ENCODE measurements around the gene HDAC4.
"Not testable (repeated sequence)": the region's sequence is repeated elsewhere in the genome, so short reads cannot be mapped to it uniquely, and the experiment has no call there.

HDAC4 gene

DNA sequence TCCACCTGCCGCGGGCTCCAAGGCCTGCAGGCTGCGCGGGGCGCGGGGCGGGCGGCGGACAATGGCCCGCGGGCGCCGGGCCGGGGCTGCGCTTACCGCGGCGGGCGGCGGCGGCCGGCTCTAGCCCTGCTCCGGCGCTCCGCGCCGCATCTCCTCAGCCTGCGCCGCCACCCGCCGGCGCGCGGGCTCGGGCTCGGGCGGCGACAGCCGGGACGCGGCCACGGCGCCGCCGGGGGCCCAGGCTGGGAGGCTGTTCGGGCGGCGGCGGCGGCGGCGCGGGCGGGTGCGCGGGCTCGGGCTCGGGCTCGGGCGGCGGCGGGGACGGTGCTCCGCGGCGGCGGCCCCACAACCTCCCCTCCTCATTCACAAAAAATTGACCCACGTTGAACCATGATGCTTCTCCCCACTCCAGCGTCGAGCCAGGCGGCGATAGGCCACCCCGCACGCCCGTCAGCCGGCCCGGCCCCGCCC, at the start of gene HDAC4:
Gene HDAC4 (minus strand): TSS at position 425 of the 471 bp plus-strand sequence. CDS start 48,321 bp downstream, outside the sequence.
- no peak for DNase-seq

- not testable (repeated sequence) for DNase-seq
Observed at GRCh38 chr2:239449468-239449867, 48.6 kb upstream of the HDAC4 start.

- DNase-seq: no peak
Observed at GRCh38 chr2:239445771-239446524, 45.1 kb upstream of the HDAC4 start.

- DNase-seq: no peak
Observed at GRCh38 chr2:239444626-239445577, 44.1 kb upstream of the HDAC4 start.

- no peak for DNase-seq
Observed at GRCh38 chr2:239443666-239444567, 43.1 kb upstream of the HDAC4 start.

DNA sequence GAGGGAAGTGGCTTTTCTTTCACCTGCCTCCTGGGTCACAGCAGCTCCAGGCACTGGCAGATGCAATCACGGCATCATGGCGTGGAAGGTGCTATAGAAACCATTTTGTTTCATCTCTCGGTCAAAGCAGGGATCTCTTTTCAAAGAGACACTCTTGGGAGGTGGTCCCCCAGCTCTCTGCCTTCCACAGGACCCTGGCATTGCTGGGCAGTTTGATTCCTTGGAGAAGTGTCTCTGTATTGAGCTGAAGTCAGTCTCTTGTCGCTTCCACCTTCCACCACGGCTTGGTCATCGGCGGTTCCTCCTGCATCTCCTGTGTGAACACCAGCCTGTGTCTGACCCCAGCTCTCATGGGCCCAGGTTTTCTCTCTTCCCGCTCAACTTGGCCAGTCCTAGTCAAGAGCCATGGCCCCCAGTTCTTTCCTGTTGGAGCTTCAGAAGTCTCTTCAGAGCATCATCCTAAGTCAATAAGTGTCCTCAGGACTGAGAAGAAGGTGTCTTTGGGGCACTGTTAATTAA, 42.3 kb upstream of the HDAC4 start:
- no peak for DNase-seq

- no peak for DNase-seq
Observed at GRCh38 chr2:239442192-239442591, 41.4 kb upstream of the HDAC4 start.

DNA sequence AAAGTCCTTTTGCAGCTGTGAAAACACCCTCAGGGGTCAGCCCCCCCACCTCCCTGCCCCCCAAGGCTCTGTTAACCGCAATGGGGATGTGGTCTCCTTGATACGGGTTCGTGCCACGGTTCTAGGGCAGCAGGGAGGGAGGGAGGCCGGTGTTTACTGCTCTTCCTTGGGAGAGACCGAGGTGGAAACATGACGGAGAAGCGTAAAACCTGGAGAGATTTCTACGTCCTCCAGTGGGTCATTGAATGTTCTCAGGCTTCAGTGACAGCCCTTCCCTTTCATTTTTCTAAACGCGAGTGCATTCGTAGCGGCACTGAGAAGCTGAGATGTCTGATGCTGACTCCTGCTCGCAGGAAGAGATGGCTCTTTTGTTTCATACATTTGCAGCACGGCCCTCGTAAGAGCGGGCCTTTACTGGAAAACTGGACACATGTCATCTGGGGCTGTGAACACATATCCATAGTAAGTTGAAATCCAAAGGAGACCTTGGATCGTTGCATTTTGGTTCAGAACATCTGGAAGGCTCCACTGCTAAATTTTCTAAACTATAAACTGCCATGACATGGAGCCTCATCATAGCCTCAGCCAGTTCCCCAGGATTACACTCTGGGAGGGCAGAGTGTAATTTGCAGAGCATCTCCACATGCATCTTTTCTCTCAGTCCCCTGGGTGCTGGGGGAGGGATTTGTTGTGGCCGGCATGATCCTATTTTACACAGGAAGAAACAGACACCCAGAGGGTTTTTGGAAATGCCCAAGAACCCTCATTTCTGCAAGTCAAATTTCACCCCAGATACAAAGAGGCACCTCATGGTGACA, 40.6 kb upstream of the HDAC4 start:
- no peak for DNase-seq

- DNase-seq: no peak
Observed at GRCh38 chr2:239440511-239440959, 39.7 kb upstream of the HDAC4 start.

- DNase-seq: no peak
Observed at GRCh38 chr2:239439754-239440315, 39.0 kb upstream of the HDAC4 start.

DNA sequence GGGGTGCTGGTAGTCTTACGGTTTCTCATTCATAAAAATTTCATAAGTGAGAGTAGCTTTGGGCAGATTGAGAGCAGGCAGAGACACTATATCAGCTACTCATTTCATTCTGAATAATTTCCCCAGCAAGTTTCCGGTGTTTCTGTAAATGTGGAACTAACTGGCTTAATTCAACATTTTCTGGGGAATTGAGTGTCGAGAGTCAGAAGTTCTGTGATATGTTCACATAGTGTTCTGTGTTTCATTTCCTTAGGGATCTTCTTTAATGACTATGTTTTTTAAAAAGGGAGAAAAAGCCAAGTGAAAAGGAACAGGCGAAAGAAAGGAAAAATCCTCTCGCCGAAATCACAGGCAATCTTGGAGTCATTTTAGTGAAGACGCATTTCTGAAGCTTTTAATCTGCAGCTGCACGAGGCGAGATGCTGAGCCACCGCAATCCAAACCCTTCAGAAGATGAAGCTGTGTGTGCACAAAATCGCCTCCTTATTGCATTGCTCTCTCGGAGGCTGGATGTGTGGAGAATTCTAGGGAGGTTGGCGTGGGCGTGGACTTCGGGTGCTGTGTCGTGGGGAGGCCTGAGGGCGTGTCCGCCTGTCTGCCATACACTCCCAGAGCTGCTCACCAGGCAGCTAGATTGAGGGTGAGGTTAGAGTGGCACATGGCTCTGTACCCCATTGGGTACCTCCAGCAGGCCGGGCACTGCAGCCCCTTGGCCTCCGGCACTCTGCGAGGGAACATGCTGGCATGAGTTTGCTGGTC, 38.4 kb upstream of the HDAC4 start:
- DNase-seq: no peak

- no peak for DNase-seq
Observed at GRCh38 chr2:239438368-239438767, 37.5 kb upstream of the HDAC4 start.

DNA sequence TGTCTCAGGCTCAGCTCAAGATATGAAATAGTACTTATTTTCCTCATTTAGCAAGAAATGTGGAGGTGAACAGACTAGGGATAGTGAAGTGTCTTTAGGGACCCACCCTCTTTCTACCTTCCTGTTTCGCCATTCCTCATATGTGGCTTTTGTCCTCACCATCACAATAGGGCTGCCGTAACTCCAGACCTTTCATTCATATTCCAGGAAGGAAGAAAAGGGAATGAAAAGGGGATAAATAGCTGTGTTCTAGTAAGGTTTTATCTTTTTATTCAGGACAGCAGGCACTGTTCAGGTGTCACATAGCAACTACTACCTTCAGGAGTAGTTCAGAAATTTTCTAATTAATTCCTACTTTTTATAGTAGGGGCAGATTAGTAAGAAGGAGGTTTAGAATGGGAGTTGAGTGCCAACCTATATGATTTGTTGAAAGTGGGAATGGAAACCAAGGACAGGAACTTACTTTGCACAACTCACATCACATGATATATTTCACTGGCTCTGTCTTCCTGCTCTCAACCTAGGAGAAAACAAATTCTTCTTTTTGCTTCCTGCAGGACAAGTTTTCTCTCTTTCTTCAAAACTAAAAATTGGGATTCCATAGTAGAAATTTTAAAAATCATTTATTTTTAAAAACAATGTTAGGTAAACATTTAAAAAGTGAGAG, 36.0 kb upstream of the HDAC4 start:
- no peak for DNase-seq

DNA sequence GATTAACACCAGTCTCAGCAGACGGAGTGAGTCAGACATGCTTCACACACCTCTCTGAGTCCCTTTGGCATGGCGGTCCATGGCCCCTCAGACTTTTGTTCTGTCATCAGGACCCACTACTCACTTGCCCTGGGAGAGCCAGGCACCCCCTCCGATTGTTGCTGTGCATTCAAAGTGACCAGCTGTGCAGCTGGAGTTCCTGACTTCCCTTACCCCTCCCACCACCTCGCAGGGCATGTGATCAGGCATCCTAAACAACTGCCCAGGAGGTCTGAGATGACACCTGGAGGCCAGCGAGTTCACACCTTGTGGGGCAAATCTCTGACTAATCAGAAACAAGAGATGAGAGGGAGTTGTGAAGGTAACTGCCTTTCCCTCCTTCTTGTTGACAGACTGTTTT, 35.3 kb upstream of the HDAC4 start:
- no peak for DNase-seq

- DNase-seq: no peak
Observed at GRCh38 chr2:239433777-239434403, 33.1 kb upstream of the HDAC4 start.

GRCh38 chr2:239432174-239432573, 31.4 kb upstream of the HDAC4 start:
- no peak for DNase-seq

DNA sequence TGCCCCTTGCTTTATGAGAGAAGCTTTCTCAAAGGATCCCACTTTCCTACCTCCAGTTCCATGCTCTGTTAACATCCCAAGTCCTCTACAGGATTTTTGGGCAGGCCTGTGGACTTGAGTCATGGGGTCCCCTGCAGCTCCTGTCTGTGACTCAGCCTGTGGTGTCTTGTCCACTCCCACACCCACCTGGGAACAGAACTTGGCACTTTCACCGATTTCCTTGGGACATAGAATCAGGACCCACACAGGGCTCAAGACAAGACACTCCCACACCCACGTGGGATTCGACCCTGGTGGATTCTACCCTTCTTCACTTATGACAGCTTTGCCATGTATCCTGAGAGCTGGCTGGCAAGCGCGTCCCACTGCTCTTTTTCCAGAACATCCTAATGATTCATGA, 30.7 kb upstream of the HDAC4 start:
- DNase-seq: no peak

DNA sequence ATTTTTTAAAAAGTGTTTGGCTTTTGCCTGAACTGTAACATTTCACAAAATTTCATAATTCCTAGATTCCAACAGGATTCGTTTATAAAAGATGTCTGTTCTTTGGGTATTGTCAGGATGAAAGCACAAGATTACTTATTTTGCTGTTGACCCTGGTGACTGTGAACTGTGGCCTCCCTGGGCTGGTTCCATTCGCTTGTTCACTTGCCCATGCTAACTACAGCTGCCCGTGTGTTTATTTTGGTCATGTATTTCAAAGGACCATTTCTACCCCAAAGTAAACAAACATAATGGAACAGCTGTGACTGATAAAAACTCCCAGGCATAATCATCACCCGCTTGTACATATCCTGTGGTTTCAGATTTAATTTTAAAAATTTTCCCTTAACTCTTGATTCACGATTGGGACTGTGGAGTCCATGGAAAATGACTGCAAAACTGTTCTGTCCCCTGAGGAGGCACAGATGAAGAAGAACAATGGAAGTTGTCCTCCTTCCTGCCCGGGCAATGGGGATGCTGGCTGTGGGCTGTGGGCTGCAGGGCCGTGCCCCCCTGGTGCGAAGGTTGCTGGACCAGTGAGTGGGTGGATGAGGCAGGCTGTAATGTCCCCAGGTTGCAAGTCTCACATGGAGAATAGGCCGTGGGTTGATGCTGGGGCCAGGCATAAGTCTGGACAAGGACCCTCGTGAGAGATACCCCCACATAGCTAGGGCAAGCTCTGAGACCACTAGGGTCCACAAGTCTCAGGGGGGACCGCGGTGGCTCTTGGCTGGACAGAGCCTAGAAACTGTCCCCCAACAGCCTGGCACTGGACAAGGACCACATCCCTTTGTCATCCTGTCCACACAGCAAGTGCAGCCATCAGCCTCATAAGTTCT, 28.9 kb upstream of the HDAC4 start:
- no peak for DNase-seq
